ENCODE results near the gene RBM39. TPM values are rescaled to one million over a fixed set of nuclear protein-coding genes. Genes with fewer than 3 reads are reported as not detected.

The RBM39 gene
- total and polyA plus RNA-seq, 9 of the 15 experiments (the other 6 are each of a cell fraction or from before 2014, with no cell fraction given), result 143 to 319 (median 228) TPM

DNA sequence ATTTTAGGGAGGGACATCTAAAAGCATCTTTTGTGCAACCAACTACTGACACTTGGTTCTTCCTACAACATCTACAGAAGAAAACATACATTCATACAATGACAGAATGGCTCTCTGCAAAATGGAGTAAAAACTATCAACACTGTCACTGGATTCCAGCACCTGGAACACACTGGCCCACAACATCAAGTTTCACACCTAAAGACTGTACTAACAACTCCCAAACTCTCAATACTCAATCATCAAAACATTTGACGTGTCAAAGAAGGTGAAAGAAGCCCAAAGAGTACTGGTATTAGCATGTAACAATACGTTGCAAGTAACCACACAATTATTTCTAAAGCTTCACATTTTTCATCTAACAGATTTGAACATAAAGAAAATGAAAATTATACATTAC lies 79.5 kb downstream of the RBM39 start (continued):
- TF ChIP-seq SREBF2 (CRISPR knock-in tag; IDR thresholded peaks at IDR 0.05) (no peak), HMG20A (CRISPR knock-in tag; conservative IDR thresholded peaks at IDR 0.05) (no peak), ZBTB49 (CRISPR knock-in tag; IDR thresholded peaks at IDR 0.05; ENCODE audit: borderline replicate concordance) (no peak), MYC (IDR thresholded peaks at IDR 0.05; ENCODE audit: low read depth, low read length) (no peak), MYC (CRISPR knock-in tag; IDR thresholded peaks at IDR 0.05; ENCODE audit: borderline replicate concordance, low read depth) (no peak), HDAC3 (IDR thresholded peaks at IDR 0.05; ENCODE audit: borderline replicate concordance, partially characterized antibody) (no peak), CSDE1 (IDR thresholded peaks at IDR 0.05) (no peak), ZNF551 (CRISPR knock-in tag; IDR thresholded peaks at IDR 0.05) (no peak), CCAR2 (IDR thresholded peaks at IDR 0.05; ENCODE audit: low read depth, low read length) (no peak), CBFA2T3 (IDR thresholded peaks at IDR 0.05) (no peak)
- TF ChIP-seq, protein P1, sequence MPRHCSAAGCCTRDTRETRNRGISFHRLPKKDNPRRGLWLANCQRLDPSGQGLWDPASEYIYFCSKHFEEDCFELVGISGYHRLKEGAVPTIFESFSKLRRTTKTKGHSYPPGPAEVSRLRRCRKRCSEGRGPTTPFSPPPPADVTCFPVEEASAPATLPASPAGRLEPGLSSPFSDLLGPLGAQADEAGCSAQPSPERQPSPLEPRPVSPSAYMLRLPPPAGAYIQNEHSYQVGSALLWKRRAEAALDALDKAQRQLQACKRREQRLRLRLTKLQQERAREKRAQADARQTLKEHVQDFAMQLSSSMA (CRISPR knock-in tag; IDR thresholded peaks at IDR 0.05), result no peak
- TF ChIP-seq, protein P2, sequence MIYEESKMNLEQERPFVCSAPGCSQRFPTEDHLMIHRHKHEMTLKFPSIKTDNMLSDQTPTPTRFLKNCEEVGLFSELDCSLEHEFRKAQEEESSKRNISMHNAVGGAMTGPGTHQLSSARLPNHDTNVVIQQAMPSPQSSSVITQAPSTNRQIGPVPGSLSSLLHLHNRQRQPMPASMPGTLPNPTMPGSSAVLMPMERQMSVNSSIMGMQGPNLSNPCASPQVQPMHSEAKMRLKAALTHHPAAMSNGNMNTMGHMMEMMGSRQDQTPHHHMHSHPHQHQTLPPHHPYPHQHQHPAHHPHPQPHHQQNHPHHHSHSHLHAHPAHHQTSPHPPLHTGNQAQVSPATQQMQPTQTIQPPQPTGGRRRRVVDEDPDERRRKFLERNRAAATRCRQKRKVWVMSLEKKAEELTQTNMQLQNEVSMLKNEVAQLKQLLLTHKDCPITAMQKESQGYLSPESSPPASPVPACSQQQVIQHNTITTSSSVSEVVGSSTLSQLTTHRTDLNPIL (CRISPR knock-in tag; IDR thresholded peaks at IDR 0.05), result no peak
